DMS79 (cell line): ENCODE data around the gene WNT5B.
A peak's percentile ranks its signal among the peaks of the same experiment; 100 is the strongest.

Source experiments
- DNase-seq: peaks from one replicate; lab custom pipeline; 2025; lab: John Stamatoyannopoulos, UW

The WNT5B gene

DNA sequence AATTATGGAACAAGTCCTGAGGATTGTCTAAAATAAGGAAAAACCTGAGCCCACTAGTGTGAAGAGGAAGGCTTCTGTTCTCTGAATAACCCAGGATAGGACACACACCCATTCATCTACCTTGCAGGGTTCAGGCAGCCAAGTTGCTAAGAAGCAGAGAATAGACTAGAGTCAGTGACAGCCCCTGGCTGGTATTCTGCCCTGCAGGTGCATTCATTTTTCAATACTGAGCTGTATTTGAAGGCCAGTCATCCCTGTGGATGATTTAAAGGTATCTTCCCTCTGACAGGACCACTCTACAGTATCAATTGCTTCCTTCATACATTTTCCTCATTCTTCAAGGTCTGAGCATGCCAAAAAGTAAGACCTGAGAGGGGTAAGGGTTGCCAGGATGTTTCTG is 22.9 kb downstream of the WNT5B start:
- no peak for DNase-seq

DNA sequence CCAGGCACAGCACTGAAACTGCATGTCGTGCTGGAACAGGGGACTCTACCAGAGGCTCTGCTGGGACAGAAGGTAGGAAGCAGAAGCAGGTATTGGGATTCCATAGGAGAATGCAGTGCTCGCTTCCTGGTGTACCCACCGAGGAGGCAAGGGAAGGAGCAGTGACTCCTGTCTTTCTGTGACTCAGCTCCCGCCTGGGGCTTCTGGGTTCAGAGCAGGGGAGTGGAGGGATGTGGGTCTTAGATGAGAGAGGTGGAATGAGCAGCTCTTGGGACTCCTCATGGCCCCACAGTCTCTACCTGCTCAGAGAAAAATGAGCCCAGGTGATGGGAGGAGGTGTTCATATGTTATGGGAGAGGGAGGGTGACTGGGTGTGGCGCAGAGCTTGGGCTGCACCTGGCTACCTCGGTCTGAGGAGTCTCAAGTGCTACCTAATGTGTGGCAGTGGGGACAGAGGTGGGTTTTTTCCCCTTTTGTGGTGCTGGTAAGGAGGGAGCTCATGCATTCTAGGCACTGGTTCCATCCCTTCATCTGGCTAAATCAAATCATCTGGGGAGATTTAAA is 26.3 kb downstream of the WNT5B start:
- DNase-seq, result no peak

DNA sequence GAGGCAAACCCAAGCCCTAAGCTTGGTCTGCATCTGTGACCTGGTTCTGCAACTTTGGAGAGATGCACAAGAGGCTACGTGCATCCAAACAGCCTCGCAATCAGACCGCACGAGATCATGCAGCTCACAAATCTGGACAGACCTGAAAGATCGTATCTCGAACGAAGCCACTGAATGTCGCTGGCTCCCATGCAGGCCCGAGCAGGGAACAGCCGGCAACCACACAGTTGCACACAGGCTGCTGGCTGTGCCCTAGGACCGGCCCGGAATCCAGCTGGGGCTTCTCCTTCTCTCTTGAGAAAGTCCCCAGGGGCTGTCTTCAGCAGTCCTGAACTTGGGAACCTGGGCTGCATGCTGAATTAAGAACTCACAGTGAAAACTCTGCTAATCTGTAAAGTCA is 27.9 kb downstream of the WNT5B start:
- no peak for DNase-seq

DNA sequence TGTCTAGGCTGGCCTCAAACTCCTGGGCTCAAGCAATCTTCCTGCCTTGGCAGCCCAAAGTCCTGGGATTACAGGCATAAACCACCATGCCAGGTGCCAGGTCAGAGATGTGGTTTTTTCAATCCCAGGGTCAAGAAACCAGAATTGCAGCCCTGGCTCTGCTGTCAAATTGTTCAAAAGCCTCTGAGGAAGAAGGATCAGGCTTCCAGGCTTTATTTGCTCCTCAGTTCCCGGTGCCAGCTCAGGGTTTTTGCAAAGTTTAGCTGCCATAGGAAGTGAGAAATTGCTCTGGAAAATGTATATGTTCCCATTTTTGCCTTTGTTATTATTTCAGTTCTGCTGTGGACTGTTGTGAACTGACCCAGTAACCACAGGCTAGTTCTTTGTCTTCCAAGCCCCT is 28.7 kb downstream of the WNT5B start:
- no peak for DNase-seq

DNA sequence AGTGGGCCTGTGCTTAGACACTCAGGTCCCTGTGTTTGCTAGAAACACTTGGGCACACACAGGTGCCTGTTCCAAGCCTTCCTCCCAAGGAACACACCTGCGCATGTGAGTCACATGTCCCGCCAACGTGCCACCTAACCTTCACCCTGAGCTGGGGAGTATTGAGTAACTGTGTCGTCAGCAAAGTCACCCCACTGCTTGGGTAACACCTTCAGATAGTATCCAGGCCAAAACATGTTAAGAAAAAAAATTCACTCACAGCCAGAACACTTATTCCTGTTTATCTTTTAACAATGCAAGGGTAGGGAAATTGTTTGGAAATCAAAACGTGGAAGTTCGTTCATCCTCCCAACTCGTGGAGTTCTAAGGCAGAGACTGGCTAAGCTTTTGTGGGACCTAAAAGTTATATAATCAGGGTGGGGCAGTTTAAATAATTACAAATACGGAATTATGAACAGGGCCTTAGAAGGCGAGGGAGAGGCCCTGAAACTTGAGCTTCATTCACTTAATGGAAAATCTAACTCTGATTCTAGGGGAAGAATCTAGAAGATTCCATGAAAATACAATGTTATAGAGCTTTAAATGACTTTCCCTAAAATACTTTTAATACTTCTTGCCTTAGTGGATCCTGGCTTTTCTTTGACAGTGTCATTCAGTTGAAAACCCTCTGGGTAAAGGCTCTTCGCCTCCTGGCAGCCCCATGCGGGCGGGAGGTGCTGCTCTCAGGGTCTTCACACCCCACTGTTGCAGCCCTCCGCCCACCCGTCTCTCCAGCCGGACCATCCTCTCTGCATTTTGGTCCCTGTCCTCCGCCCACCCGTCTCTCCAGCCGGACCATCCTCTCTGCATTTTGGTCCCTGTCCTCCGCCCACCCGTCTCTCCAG is 31.5 kb downstream of the WNT5B start:
- no peak for DNase-seq

DNA sequence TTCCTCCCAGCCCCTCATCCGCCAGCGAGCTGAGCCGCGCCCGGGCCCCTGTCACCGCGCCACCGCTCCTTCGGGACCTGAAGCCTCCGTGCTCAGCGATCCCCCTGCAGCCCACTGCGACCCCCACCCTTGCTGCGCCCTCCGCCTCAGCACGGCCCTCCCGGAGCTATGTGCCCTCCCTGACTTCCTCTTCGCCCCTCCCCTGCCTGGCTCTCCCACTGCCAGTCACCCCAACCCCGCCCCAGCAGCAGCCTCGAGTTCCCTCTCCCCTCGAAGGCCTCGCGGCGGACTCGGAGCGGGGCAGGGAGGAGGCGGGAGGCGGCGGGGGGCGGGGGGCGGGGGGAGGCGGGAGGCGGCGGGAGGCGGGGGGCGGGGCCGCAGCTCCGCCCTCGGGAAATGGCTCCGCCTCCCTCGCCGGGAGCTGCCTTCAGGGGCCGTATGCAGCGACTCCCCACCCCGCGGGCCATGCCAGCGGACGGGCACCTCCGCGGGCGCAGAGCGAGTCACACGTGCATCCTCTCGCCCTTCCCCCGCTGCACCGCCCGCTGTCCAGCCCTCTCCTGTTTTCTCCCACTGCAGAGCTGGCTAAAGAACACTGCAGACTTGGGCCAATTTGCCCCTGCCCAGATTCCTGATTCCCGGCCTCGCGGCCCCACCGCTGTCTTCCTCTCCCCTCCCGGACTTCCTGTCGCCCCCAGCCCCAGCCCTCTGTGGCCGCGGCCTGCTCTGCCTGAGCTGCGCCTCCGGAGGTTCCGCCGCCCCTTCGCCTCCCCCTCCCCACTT is 32.7 kb downstream of the WNT5B start:
- DNase-seq, result peak; percentile 40

DNA sequence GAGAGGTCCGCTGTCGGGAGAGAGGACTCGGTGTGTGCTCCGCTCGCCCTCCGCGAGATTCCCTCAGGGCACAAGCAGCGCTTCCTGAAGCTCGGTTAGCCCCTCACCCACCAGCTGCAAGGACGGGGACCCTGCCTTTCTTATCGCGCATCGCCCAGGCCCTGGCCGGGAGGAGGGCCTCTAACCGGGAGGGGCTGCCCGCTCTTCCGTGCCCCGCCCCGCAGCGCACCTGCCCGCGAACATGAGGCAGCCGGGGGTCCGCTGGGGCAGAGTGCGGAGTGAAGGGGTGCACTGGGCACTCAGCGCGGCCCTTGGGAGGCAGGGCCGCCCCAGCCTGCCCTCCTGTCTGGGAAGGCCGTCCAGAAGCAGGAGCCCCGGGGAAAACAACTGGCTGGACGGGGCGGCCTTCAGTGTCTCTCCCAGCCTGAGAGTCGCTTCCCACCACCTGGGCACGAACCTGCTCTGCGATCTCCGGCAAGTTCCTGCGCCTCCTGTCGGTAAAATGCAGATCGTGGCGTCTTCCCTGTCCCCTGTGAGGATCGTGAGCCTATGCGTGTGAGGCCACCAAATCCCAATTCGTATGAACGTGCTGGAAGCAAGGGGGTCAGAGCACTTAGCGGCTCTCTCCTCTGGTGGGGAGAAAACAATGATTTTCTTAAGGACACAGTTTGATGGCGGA is 33.9 kb downstream of the WNT5B start:
- no peak for DNase-seq

DNA sequence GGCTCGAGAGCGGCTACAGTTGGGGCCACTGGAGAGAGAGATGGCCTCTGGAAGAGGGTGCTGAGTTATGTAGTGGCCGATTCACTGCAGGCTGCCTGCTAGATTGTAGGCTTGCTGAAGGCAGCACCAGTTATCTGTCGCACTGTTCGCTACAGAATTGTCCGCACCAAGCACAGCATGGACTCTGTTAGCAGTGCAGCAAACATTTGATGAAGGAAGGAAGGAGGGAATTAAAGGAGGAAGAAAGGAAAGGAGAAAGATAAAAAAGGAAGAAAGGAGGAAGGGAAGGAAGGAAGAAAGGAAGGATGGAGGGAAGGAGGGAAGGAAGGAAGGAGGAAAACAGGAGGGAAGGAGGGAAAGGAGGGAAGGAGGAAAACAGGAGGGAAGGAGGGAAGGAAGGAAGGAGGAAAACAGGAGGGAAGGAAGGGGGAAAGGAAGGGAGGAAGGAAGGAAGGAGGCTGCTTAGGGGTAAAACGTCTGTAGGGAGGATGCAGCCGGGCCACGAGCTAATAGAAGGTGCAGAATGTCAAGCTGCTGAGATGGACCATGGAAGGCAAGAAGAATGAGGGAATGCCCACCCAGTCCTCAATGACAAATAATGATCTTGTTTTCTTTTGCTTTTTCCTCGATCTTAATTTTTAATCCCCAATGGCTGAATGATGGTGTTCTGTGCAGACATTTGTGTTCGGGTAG is 34.6 kb downstream of the WNT5B start:
- DNase-seq, result no peak

DNA sequence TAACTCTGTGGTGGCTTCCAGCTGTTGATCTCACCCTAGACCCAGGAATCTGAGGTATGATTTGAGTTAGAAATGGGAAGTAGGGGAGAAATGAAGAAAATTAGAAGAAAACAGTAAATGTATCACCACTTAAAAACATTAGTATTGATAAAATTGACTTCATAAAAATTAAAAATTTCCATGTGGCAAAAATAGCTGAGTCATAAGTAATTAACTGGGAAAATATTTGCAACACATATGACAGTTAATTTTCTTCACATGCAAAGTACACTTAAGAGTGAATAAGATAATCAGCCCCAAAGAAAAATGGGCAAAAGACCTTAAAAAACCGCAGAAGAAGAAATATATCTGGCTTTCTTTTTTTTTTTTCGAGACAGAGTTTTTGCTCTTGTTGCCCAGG is 36.3 kb downstream of the WNT5B start:
- no peak for DNase-seq

DNA sequence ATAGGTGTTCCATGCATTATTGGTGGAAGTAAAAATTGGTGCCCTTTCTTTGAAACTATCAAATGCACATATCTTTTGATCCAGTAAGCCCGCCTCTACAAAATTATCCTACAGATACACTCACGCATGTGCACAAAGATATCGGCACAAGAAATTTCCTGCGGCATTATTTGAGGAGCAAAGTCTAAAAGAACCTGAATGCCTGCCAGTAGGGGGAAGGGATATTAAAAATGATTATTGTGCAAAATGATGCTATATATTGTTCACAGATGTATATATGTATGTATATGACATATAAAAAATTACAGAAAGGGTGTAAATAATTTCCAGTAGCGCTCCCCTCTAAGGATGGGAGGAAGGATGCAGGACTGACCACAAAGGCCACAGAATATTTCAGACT is 37.2 kb downstream of the WNT5B start:
- no peak for DNase-seq

DNA sequence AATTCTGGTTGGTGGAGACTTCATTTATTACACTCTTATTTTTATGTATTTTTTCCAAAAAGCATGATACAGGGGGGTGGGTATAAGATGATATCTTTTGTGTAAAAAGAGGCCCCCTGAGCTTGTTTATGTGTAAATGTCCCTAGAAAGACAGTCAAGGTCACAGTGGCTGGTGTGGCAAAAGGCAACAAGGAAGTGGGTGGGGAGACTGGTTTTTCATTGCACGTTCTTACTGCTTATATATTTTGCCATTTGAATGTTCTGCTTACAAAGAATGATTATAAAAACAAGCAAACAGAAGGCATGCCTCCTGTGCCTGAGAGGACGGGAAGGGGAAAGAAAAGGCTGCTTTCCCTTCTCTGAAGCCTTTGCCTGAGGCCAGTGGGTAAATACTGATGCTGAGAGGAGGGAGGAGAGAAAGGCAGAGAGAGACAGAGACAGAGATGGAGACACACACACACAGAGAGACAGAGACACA is 37.7 kb downstream of the WNT5B start:
- DNase-seq, result no peak

DNA sequence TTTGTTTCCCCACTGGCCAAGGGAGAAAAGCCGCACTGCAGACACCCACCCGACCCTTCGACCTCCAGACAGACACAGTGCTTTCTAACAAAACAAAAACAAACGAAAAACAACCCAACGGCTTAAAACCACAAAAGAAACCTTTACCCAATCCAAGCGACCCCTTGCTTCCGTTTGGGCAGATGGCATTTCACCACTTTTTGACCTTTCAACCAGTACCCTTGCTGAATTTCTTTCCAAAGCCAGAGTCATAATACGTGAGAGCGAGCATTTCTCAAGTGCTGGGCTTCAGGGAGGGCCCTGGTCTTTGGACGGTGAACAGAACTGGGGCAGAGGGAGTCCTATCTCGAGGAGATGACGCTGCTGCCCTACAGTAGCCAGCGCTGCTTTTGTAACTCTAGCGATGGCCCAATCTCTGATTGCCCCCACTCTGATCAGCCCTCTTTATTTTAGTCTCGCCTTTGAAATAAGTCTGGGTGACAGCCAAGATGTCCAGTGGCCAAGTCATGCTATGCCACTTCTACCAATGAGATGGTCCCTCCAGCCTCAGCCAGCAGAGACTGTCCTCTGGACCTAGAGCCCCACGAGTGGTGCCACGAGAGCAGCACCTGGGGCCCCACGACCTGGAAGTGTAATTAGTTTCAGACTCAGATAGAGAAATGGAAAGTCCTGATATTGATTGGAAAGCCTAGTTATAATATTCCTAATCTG is 40.0 kb downstream of the WNT5B start:
- no peak for DNase-seq

DNA sequence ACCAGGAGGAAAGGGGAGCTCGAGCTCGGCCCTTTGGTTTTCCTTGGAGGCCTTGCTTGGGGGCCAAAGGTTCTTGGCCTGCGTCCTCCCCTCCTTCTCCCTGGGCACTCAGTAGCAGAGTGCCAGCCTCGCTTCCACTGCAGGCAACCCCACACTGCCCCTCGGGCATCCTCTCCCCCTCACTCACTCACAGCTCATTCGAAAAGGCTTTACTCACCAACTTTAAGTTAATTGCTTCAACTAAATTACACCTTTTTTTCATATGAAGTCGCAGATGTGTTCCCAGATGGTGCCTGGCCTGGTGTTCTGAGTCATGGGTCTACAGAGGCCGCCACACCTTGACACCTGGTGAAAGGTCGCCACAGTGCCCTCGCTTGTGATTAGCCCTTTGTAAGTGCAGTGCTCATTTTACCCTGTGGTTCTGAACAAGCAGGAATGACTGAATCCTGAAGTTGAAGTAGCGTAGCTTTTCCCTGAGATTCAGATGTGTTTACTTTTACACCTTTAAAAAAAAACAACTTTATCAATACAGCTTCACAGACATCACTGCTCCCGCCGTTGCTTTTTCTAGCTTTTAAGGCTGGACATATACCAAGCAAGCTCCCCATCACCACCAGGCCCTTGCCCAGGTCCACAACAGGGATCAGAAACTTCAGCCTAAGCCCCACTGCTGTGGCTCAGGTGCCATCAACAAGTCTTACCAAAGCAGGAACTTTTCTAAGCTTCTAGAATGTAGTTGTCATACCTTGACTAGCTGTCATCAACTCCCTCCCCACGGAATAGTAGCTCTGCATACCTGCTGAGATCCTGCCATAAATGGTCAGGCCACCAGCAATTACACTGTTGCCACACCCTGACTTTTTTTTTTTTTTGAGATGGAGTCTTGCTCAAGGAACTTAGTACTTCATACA is 41.6 kb downstream of the WNT5B start:
- DNase-seq, result no peak

DNA sequence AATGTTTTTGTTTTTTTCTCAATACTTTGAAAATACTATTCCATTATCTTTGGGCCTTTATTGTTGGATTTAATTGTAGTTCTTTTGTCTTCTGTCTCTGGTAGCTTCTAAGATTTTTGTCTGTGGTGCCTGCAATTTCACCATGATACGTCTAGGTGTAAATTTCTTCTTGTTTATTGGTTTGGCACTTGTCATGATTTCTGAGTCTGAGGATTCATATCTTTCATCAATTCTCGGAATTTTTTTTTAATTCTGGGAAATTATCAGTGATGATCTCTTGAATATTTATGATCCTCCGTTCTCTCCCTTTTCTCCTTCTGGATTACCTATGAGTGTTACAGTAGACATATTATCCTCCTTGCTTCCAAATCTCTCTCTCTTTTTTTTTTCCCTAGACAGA is 47.0 kb downstream of the WNT5B start:
- DNase-seq, result no peak

DNA sequence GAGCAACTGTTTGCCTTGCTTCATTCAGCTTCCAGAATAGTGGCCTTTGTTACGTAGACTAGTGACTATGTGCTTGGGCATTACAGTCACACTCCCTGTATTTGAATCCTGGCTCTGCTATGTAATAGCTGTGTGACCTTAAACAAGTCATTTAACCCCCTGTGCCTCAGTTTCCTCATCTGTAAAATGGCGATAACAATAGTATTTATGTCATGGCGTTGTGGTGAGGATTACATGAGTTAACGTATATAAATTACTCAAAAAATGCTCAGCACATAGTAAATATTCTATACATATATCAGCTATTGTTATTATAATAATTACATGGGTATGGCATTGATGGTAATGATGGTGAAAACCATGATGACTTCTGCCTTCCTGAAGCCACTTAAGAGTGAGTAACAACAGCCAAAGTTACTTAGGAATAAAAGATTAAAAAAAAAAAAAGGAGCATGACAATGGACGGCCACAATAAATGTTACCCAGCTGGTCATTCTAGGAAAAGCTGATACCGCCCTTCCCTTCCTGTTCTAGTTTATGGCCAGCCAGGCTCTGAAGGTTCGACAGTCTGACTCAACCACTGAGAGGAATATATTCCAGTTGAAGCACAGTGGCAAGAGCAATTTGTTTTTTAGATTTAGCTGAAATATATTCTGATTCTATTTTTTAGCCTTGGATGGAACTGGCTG is 51.9 kb downstream of the WNT5B start:
- DNase-seq, result no peak

DNA sequence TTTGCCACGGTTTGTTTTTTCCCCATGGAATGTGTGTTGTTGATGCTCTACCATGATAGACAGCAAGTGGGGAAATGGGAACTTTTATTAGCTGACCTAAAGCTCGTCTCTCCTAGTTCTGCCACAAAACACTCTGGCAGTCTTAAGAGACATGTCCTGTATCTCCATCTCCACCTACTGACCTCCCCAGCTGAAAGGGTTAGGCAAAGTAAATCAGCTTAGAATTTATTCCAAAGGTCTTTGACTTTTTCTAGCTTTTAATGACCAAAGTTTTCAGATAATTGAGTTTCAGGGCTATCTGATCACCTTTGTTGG is 52.4 kb downstream of the WNT5B start:
- DNase-seq, result no peak

DNA sequence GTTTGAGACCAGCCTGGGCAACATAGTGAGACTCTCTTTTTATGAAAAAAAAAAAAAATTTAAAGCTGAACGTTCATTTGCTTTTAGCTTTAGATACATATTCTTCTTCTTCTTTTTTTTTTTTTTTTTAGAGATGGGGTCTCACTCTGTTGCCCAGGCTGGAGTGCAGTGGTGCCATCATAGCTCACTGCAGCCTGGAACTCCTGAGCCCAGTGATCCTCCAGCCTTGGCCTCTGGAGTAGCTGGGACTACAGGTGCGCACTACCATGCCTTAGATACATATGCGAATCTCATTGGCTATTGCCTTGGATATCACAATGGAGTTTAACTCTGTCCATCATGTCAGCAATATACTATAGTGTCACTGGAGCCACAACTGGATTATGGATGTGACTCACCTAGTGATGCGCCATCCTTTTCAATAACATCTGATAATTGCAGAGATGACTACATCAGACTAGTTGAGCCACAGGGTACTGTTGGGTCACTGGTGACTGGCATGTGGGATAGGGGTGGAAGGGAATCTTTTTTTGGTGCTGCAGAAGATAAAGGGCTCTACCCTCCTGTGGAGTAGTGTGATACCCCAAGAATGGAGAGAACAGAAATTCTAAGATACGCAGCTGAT is 59.2 kb downstream of the WNT5B start:
- no peak for DNase-seq

DNA sequence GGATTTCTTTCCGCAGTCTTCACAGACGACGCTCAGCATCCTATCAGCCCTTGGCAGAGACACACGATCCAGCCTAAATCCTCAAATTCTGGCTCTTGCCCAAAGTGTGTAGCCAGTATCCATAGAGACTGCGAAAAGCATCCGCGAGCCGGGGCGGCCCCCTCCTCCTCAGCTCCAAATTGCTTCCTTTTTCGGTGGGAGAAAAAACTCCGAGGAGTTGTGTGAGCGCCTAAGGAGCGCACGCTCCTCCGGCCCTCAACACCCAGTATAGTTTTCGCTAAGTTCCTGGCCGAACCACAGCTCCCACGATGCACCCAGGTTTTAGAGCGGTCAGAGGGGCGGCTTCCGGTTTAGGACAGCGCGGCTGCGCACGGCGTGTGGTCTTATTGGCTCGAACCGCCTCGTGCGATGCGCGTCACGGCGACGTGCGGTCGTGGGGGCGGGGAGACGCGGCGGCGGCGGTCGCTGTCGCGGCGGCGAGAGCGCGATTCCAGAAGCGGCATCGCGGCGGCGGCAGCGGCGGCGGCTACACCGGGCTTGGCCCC is 61.6 kb downstream of the WNT5B start, which contains the start of gene ADIPOR2:
Gene ADIPOR2, plus strand, starts transcription at position 493 of the 545 bp plus-strand sequence. CDS start 63,274 bp downstream, outside the sequence.
- DNase-seq, result peak; percentile 89
